Measurements from ENCODE around the gene GSTK1.

Gene GSTK1

DNA sequence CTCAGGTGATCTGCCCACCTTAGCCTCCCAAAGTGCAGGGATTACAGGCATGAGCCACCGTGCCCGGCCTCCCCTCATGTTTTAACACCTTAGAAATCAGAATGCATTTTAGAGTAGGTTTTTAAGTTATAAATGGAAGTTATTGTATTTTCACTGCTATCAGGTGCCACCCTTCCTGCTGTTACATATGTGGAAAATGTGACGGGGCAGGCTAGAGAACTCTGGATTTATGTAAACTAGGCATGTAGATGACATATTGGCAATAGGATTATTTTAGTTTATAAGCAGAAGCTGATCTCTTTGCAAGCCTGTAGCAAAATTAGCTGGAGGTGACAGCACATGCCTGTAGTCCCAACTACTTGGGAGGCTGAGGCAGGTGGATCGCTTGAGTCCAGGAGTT, 27.1 kb downstream of the GSTK1 start:
- DNase-seq (ENCODE audit: low read depth) = no peak
- TF ChIP-seq, protein P1, sequence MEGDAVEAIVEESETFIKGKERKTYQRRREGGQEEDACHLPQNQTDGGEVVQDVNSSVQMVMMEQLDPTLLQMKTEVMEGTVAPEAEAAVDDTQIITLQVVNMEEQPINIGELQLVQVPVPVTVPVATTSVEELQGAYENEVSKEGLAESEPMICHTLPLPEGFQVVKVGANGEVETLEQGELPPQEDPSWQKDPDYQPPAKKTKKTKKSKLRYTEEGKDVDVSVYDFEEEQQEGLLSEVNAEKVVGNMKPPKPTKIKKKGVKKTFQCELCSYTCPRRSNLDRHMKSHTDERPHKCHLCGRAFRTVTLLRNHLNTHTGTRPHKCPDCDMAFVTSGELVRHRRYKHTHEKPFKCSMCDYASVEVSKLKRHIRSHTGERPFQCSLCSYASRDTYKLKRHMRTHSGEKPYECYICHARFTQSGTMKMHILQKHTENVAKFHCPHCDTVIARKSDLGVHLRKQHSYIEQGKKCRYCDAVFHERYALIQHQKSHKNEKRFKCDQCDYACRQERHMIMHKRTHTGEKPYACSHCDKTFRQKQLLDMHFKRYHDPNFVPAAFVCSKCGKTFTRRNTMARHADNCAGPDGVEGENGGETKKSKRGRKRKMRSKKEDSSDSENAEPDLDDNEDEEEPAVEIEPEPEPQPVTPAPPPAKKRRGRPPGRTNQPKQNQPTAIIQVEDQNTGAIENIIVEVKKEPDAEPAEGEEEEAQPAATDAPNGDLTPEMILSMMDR (IDR thresholded peaks at IDR 0.05; ENCODE audit: insufficient read depth, low read depth, low read length, missing control alignments) = no peak
- H3K4me3 ChIP-seq (ENCODE audit: low read length) = no peak overlapping the region

DNA sequence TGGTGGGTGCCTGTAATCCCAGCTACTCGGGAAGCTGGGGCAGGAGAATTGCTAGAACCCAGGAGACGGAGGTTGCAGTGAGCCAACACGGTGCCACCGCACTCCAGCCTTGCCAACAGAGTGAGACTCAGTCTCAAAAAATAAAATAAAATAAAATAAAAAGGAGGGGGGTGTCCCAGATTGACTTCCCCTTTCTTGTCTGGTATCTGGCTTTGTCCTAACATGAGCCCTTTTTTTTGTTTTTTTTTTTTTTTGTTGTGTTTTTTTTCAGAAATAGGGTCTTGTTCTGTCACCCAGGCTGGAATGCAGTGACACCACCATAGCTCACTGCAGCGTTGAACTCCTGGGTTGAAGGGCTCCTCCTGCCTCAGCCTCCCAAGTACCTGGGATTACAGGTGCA, 29.6 kb downstream of the GSTK1 start:
- TF ChIP-seq, protein P1 (IDR thresholded peaks at IDR 0.05; ENCODE audit: insufficient read depth, low read depth, low read length, missing control alignments) = no peak
- DNase-seq (ENCODE audit: low read depth) = no peak
- no peak overlapping the region for H3K4me3 ChIP-seq (ENCODE audit: low read length)

DNA sequence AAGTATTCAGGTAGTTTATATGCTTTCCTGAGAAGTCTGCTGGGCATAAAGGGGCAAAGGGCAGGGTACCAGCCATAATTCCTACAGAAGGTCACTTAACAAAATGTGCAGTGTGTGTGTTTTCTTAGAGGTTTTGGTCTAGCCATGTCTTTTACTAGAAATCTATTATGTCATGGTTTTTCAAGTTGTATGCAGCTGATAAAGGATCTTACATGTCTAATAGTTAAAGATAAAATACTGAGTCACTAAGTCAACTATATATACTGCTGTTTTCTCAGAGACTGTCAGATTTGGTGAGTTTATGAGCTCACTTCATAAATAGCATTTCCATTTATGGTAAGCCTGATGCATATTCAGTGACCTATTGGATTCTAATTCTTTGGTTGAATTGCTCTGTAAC, 32.6 kb downstream of the GSTK1 start:
- TF ChIP-seq, protein P1 (IDR thresholded peaks at IDR 0.05; ENCODE audit: insufficient read depth, low read depth, low read length, missing control alignments) = no peak
- H3K4me3 ChIP-seq (ENCODE audit: low read length) = no peak overlapping the region
- no peak for DNase-seq (ENCODE audit: low read depth)

DNA sequence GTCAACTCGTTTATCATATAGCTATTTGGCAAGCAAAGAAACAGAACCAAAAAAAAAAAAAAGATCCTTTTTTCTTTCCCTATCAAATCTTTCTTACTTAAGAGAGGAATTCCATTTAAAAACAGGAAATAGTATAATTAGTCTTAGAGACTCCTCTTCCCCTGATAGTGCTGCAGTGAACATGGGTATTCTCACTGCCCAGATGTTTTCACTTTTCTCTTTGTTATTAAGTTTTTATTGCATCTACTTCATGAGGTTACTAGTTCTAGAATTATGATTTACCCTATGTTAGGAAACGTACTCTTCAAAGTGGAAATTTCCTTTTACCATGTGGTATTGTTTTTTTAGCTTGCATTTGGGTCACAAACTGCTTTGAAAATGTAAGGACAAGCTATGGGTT, 33.4 kb downstream of the GSTK1 start:
- DNase-seq (ENCODE audit: low read depth) = no peak
- TF ChIP-seq, protein P1 (IDR thresholded peaks at IDR 0.05; ENCODE audit: insufficient read depth, low read depth, low read length, missing control alignments) = no peak
- H3K4me3 ChIP-seq (ENCODE audit: low read length) = no peak overlapping the region

DNA sequence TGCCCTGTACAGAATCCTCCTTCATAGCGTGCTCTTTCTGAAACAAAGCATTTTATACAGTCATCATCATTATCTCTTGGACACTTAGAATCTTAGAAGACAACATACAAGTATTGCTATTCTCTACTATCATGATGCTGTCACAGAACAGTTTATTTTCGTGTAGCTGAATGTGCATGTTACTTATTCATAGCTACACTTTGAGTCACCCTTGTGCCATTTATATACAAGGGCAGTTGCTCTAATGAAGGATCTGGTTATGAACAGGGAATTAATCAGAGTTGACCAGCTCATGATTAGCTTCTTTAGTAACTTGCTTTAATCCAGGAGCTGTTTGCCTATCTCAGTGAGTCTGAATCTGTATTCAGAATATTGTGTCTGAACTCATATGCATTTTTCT, 36.1 kb downstream of the GSTK1 start:
- H3K4me3 ChIP-seq (ENCODE audit: low read length) = no peak overlapping the region
- TF ChIP-seq, protein P1 (IDR thresholded peaks at IDR 0.05; ENCODE audit: insufficient read depth, low read depth, low read length, missing control alignments) = no peak
- peak; percentile 68 for DNase-seq (ENCODE audit: low read depth)

DNA sequence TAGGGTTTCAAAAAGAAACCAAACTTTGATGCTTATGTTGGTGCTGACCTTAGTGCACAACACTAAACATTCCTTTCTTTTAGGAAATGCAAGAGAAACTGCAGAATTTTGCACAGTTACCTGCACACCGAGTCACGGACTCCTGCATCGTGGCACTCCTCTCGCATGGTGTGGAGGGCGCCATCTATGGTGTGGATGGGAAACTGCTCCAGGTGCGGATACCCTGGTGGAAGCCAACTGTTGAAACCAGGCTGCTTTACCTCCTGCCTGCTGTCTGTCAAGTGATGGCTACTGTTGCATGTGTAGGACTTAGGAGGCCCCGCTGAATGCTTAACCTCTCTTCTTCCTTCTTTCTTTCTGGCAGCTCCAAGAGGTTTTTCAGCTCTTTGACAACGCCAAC, 36.6 kb downstream of the GSTK1 start:
- peak; percentile 44 for DNase-seq (ENCODE audit: low read depth)
- TF ChIP-seq, protein P1 (IDR thresholded peaks at IDR 0.05; ENCODE audit: insufficient read depth, low read depth, low read length, missing control alignments) = peak; percentile 73

More for the DNA sequence above, 36.6 kb downstream of the GSTK1 start:
- no peak overlapping the region for H3K4me3 ChIP-seq (ENCODE audit: low read length)
